H1 (cell line): ENCODE measurements around the gene ZNF320. TPM values are rescaled to one million over a fixed set of nuclear protein-coding genes. Genes with fewer than 3 reads are reported as not detected.

Experiments used
- CTCF ChIA-PET: fragments of 300-600 bp; sonication (Branson Sonifier 250); formaldehyde crosslinking; loops from one replicate; lab custom pipeline; 2021; ENCODE audit not compliant: partially characterized antibody; lab: Charles Lee
- POLR2A ChIA-PET: fragments of 300-600 bp; sonication (Branson Sonifier 250); formaldehyde crosslinking; loops from one replicate; lab custom pipeline; 2021; ENCODE audit warnings: inconsistent platforms; ENCODE audit not compliant: partially characterized antibody; lab: Charles Lee
- DNase-seq, 2 experiments: peaks; one replicate each; pipeline versions ENCODE4 v3.0.0 to v3.0.0-alpha.2; 2010 to 2022; ENCODE audit warnings: low spot score in 2 of 2, low read depth in 1 of 2, mixed read lengths in 1 of 2
- FAIRE-seq: peaks from 2 replicates; lab custom pipeline; 2011; peaks lifted over from hg19 to GRCh38; lab: Jason Lieb, UNC
- H2AFZ ChIP-seq: 2 replicates; pipeline ENCODE4 v1.8.1; 2012; ENCODE audit warnings: low read length, inconsistent platforms
- H2AK5ac ChIP-seq: 2 replicates; pipeline ENCODE4 v1.6.1; 2013; ENCODE audit warnings: low read depth, low read length
- H2BK120ac ChIP-seq: replicated peaks from 2 replicates; pipeline ENCODE3; 2013; ENCODE audit warnings: low read depth, low read length, inconsistent platforms
- H2BK12ac ChIP-seq: 2 replicates; pipeline ENCODE4 v1.6.1; 2013; ENCODE audit warnings: low read depth, low read length
- H2BK15ac ChIP-seq: 2 replicates; pipeline ENCODE4 v1.6.1; 2013; ENCODE audit warnings: low read length
- H2BK20ac ChIP-seq: 2 replicates; pipeline ENCODE4 v1.6.1; 2013; ENCODE audit warnings: low read length
- H2BK5ac ChIP-seq: 2 replicates; pipeline ENCODE4 v1.6.1; 2013; ENCODE audit warnings: low read depth, low read length
- H3K14ac ChIP-seq: 2 replicates; pipeline ENCODE4 v1.6.1; 2013; ENCODE audit warnings: inconsistent platforms; ENCODE audit not compliant: insufficient read length
- H3K18ac ChIP-seq: 2 replicates; pipeline ENCODE4 v1.6.1; 2013; ENCODE audit warnings: low read length; ENCODE audit errors: extremely low read depth
- H3K23ac ChIP-seq: 2 replicates; pipeline ENCODE4 v1.6.1; 2013; ENCODE audit warnings: inconsistent platforms; ENCODE audit not compliant: insufficient read length
- H3K23me2 ChIP-seq: 2 replicates; pipeline ENCODE4 v1.6.1; 2013; ENCODE audit warnings: low read depth, low read length
- H3K27ac ChIP-seq: 2 replicates; pipeline ENCODE4 v1.6.1; 2011; ENCODE audit warnings: low read depth, low read length, inconsistent platforms
- H3K27me3 ChIP-seq, 4 experiments: replicated peaks in 1 of 4; 1 replicate in 1 of 4; 2 replicates in 3 of 4; pipeline versions ENCODE4 v1.6.1 to v1.8.1; 2011 to 2013; ENCODE audit warnings: low read length in 3 of 4, mild to moderate bottlenecking in 3 of 4, inconsistent platforms in 2 of 4, mixed read lengths in 2 of 4, moderate library complexity in 1 of 4; ENCODE audit not compliant: control insufficient read depth in 3 of 4, insufficient read depth in 3 of 4; ENCODE audit errors: extremely low read depth in 1 of 4
- H3K36me3 ChIP-seq, 4 experiments: 2 replicates each; pipeline versions ENCODE4 v1.6.1 to v1.8.1; 2011 to 2013; ENCODE audit warnings: mild to moderate bottlenecking in 4 of 4, low read length in 3 of 4, moderate library complexity in 2 of 4, control low read depth in 1 of 4, inconsistent platforms in 1 of 4; ENCODE audit not compliant: insufficient read depth in 4 of 4, control insufficient read depth in 2 of 4
- H3K4ac ChIP-seq: replicated peaks from 2 replicates; pipeline ENCODE3; 2013; ENCODE audit warnings: low read length, low read depth, mixed read lengths, inconsistent platforms; ENCODE audit not compliant: insufficient read length
- H3K4me1 ChIP-seq, 4 experiments: replicated peaks in 1 of 4; 1 replicate in 1 of 4; 2 replicates in 3 of 4; pipeline versions ENCODE4 v1.6.1 to v1.8.1; 2011 to 2013; ENCODE audit warnings: low read length in 3 of 4, inconsistent platforms in 2 of 4, mixed read lengths in 1 of 4; ENCODE audit not compliant: insufficient read depth in 4 of 4, control insufficient read depth in 3 of 4
- H3K4me2 ChIP-seq, 2 experiments: 2 replicates each; pipeline versions ENCODE4 v1.6.1 to v1.8.1; 2011 to 2013; ENCODE audit warnings: low read depth in 2 of 2, low read length in 2 of 2, control low read depth in 1 of 2, inconsistent platforms in 1 of 2, mild to moderate bottlenecking in 1 of 2; ENCODE audit not compliant: insufficient read depth in 1 of 2
- H3K4me3 ChIP-seq, 4 experiments: fragments of 200-600, 300-600 bp in 1 of 4; sonication (generic), shearing (Covaris generic), sonication (Bioruptor Twin) in 1 of 4; 2 replicates each; pipeline versions ENCODE4 v1.5.1 to v1.8.1; 2011 to 2016; ENCODE audit warnings: low read length in 4 of 4, low read depth in 3 of 4, control low read depth in 2 of 4, inconsistent platforms in 2 of 4, mild to moderate bottlenecking in 2 of 4, mixed read lengths in 1 of 4, moderate library complexity in 1 of 4; ENCODE audit not compliant: insufficient read depth in 2 of 4; ENCODE audit errors: extremely low read depth in 1 of 4
- H3K56ac ChIP-seq: replicated peaks from 2 replicates; pipeline ENCODE3; 2013; ENCODE audit warnings: low read depth, mild to moderate bottlenecking, mixed read lengths, low read length, inconsistent platforms; ENCODE audit not compliant: insufficient read length
- H3K79me1 ChIP-seq: 2 replicates; pipeline ENCODE4 v1.6.1; 2013; ENCODE audit warnings: low read depth, low read length, control low read depth
- H3K79me2 ChIP-seq, 2 experiments: 2 replicates each; pipeline versions ENCODE4 v1.6.1 to v1.8.1; 2012 to 2013; ENCODE audit warnings: low read length in 2 of 2, mild to moderate bottlenecking in 2 of 2, inconsistent platforms in 1 of 2; ENCODE audit not compliant: insufficient read depth in 2 of 2, control insufficient read depth in 1 of 2
- H3K9ac ChIP-seq, 4 experiments: replicated peaks in 1 of 4; 1 replicate in 1 of 4; 2 replicates in 3 of 4; pipeline versions ENCODE4 v1.6.1 to v1.8.1; 2011 to 2013; ENCODE audit warnings: low read depth in 3 of 4, low read length in 3 of 4, control low read depth in 2 of 4, mild to moderate bottlenecking in 2 of 4, moderate library complexity in 2 of 4, inconsistent platforms in 1 of 4; ENCODE audit errors: extremely low read depth in 1 of 4
- H3K9me3 ChIP-seq, 2 experiments: 2 replicates each; pipeline versions ENCODE4 v1.6.1 to v1.8.1; 2012 to 2013; ENCODE audit warnings: mild to moderate bottlenecking in 2 of 2, moderate library complexity in 2 of 2, control low read depth in 1 of 2, inconsistent platforms in 1 of 2, low read depth in 1 of 2, low read length in 1 of 2, mixed read lengths in 1 of 2; ENCODE audit not compliant: insufficient read depth in 2 of 2
- H4K20me1 ChIP-seq, 2 experiments: replicated peaks in 1 of 2; 2 replicates each; pipeline versions ENCODE3 to v1.8.1; 2011 to 2013; ENCODE audit warnings: inconsistent platforms in 2 of 2, low read length in 2 of 2, mild to moderate bottlenecking in 1 of 2; ENCODE audit not compliant: insufficient read depth in 2 of 2, control insufficient read depth in 1 of 2
- H4K5ac ChIP-seq: 2 replicates; pipeline ENCODE4 v1.6.1; 2013; ENCODE audit warnings: low read length, low read depth, mixed read lengths, inconsistent platforms; ENCODE audit not compliant: insufficient read length
- H4K8ac ChIP-seq: 2 replicates; pipeline ENCODE4 v1.8.0; 2013; ENCODE audit warnings: mild to moderate bottlenecking, moderate library complexity, low read length, inconsistent platforms; ENCODE audit not compliant: insufficient read depth; ENCODE audit errors: extremely low read depth
- H4K91ac ChIP-seq: replicated peaks from 2 replicates; pipeline ENCODE3; 2013; ENCODE audit warnings: low read length, mixed read lengths, inconsistent platforms; ENCODE audit not compliant: insufficient read length
- CHD1 ChIP-seq: IDR thresholded peaks from 2 replicates; pipeline ENCODE4 v1.6.1; 2012; ENCODE audit warnings: low read depth, low read length, improper control_type of control experiment
- CHD2 ChIP-seq: IDR thresholded peaks from 2 replicates; pipeline ENCODE4 v1.6.1; 2012; ENCODE audit warnings: low read length, improper control_type of control experiment
- EZH2 ChIP-seq: fragments of 200-600 bp; sonication (generic); IDR thresholded peaks from 2 replicates; pipeline ENCODE4 v1.7.1; 2012; ENCODE audit warnings: low read depth, mild to moderate bottlenecking, moderate library complexity, low read length, inconsistent platforms; ENCODE audit not compliant: severe bottlenecking
- RBBP5 ChIP-seq: IDR thresholded peaks from 2 replicates; pipeline ENCODE4 v1.7.1; 2012; ENCODE audit warnings: low read depth, mild to moderate bottlenecking, inconsistent platforms, low read length, moderate library complexity, borderline replicate concordance
- RFX5 ChIP-seq: IDR thresholded peaks from 2 replicates; pipeline ENCODE4 v1.6.1; 2011; ENCODE audit warnings: low read depth, low read length, improper control_type of control experiment, borderline replicate concordance
- SUZ12 ChIP-seq: fragments of 200-600 bp; sonication (generic); IDR thresholded peaks from 2 replicates; pipeline ENCODE4 v1.6.1; 2012; ENCODE audit warnings: mild to moderate bottlenecking, inconsistent platforms, low read length, moderate library complexity, mixed read lengths
- TCF12 ChIP-seq: IDR thresholded peaks from 2 replicates; pipeline ENCODE4 v1.6.1; 2011; ENCODE audit warnings: low read depth, mild to moderate bottlenecking, low read length
- WGBS, 2 experiments: shearing (Covaris generic) in 1 of 2; methylation state at CpG; one replicate each; pipeline versions ENCODE4 v1.1.6 to v1.1.7; 2013 to 2015; ENCODE audit warnings: low lambda C conversion rate in 2 of 2, mixed read lengths in 2 of 2, inconsistent platforms in 1 of 2, low coverage in 1 of 2, missing lambda C conversion rate in 1 of 2; ENCODE audit not compliant: insufficient replicate concordance in 2 of 2, insufficient coverage in 1 of 2, insufficient read length in 1 of 2; ENCODE audit errors: extremely low coverage in 1 of 2, missing lambda C conversion rate in 1 of 2; 5-methylcytosine and 5-hydroxymethylcytosine counted together
- polyA plus RNA-seq, 7 experiments: library from polyadenylated mRNA; depleted of rRNA in 3 of 7; stranded (reverse) in 5 of 7; unstranded in 2 of 7; fragments of >200 nt in 5 of 7; fragments of 200-250 nt in 2 of 7; gene quantifications; 1 replicate in 5 of 7; 2 replicates in 1 of 7; 4 replicates in 1 of 7; pipeline versions ENCODE4 v1.2.1 to v1.2.3, GENCODE V29; 2011 to 2013; ENCODE audit warnings: missing spikeins in 2 of 7, mixed read lengths in 2 of 7
- total RNA-seq: library from RNA; stranded (reverse); fragmentation: NEBNext Ultra II Directional; extraction: Animal tissue kit (Norgen Biotek cat#: 25700); gene quantifications from 2 replicates; pipeline ENCODE4 v1.2.1, GENCODE V29; 2021
- TF ChIP-seq, protein P1 (sequence below): IDR thresholded peaks from 2 replicates; pipeline ENCODE4 v1.6.1; 2012; ENCODE audit warnings: inconsistent platforms
- TF ChIP-seq, protein P2 (sequence below): IDR thresholded peaks from 2 replicates; pipeline ENCODE4 v1.6.1; 2012; ENCODE audit warnings: inconsistent platforms
- TF ChIP-seq, protein P3 (sequence below): IDR thresholded peaks from 2 replicates; pipeline ENCODE4 v1.6.1; 2011; ENCODE audit warnings: low read depth, mild to moderate bottlenecking, low read length; ENCODE audit not compliant: insufficient read depth

Gene ZNF320
- total and polyA plus RNA-seq, 2 of the 8 experiments (the other 6 are each of a cell fraction or from before 2014, with no cell fraction given): 20.6 to 26.8 TPM

DNA sequence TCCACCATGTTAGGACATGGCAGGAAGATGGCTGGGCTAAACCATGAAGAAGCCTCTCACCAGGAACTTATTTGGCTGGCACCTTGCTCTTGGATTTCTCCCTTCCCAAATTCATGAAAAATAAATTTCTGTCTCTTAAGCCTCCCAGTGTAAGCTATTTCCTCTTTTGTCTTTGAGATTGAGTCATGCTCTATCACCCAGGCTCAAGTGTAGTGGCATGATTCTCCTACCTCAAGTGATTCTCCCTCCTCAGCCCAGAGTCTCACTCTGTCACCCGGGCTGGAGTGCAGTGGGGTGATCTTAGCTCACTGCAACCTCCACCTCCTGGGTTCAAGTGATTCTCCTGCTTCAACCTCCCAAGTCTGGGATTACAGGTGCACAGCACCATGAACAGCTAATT is 13.2 kb upstream of the ZNF320 start:
- Histone ChIP-seq H3K9ac (no peak overlapping the region), H3K27me3 (no peaks in the 10 kb centered on the region), H2BK12ac (no peak overlapping the region), H3K79me2 (no peaks in the 10 kb centered on the region), H4K8ac (no peak overlapping the region), H3K4ac (no peak overlapping the region), H3K56ac (no peak overlapping the region), H3K36me3 (peaks cover 0 to 23% (median 10%) of the 10 kb centered on the region in 4 experiments; a peak in 6 of 8 replicates), H4K5ac (no peak overlapping the region), H2AK5ac (no peak overlapping the region), H3K23me2 (no peaks in the 10 kb centered on the region), H3K4me3 (no peak overlapping the region), H3K14ac (no peak overlapping the region), H3K4me2 (no peak overlapping the region), H3K9me3 (no peaks in the 10 kb centered on the region), H3K4me1 (no peaks in the 10 kb centered on the region), H4K20me1 (no peaks in the 10 kb centered on the region), H3K23ac (no peak overlapping the region), H2BK5ac (no peak overlapping the region), H3K27ac (no peak overlapping the region), H4K91ac (no peak overlapping the region), H2AFZ (no peak overlapping the region), H2BK120ac (no peak overlapping the region), H2BK15ac (no peak overlapping the region), H3K79me1 (no peaks in the 10 kb centered on the region), H3K18ac (no peak overlapping the region), H2BK20ac (no peak overlapping the region)
- POLR2A ChIA-PET: interaction anchor here (1.7 kb wide), 1 partner anchor 14 kb away, joined by 4 read pairs; no protein-coding TSS in a partner anchor
- WGBS, 2 experiments: 80% methylated on average over 1 of the region's 1 CpG; no CpG with 5 or more reads in 1 of the 2 experiments
- no peak for DNase-seq
- CTCF ChIA-PET: interaction anchor here (0.7 to 1.1 kb wide), 2 partner anchors 83 to 178 kb away, joined by 3 read pairs; no protein-coding TSS in a partner anchor
- TF ChIP-seq, protein P1, sequence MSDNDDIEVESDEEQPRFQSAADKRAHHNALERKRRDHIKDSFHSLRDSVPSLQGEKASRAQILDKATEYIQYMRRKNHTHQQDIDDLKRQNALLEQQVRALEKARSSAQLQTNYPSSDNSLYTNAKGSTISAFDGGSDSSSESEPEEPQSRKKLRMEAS: no peak
- no peak for TF ChIP-seq CHD2
- TF ChIP-seq EZH2: no peak
- no peak for TF ChIP-seq SUZ12
- TF ChIP-seq RFX5: no peak
- TF ChIP-seq CHD1: no peak
- TF ChIP-seq RBBP5: no peak
- TF ChIP-seq, protein P2, sequence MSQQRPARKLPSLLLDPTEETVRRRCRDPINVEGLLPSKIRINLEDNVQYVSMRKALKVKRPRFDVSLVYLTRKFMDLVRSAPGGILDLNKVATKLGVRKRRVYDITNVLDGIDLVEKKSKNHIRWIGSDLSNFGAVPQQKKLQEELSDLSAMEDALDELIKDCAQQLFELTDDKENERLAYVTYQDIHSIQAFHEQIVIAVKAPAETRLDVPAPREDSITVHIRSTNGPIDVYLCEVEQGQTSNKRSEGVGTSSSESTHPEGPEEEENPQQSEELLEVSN: no peak
- TF ChIP-seq, protein P3, sequence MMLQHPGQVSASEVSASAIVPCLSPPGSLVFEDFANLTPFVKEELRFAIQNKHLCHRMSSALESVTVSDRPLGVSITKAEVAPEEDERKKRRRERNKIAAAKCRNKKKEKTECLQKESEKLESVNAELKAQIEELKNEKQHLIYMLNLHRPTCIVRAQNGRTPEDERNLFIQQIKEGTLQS: no peak
- no peak for TF ChIP-seq TCF12
- FAIRE-seq: no peak
